Muscle of arm (tissue), 12 donors: ENCODE measurements around the gene DDX54. TPM values are rescaled to one million over a fixed set of nuclear protein-coding genes. Genes with fewer than 3 reads are reported as not detected.

Source experiments
- DNase-seq: peaks from one replicate; pipeline ENCODE4 v3.0.0-alpha.2; 2013
- polyA plus RNA-seq, 12 donors: library from polyadenylated mRNA; unstranded; fragments of 120-200 nt; gene quantifications; one replicate each; pipeline ENCODE4 v1.2.1, GENCODE V29; 2013; ENCODE audit not compliant: insufficient read length in 12 of 12

Gene DDX54
- polyA plus RNA-seq, 12 donors = 37.7 to 70.6 (median 52.6) TPM; not detected in 1

DNA sequence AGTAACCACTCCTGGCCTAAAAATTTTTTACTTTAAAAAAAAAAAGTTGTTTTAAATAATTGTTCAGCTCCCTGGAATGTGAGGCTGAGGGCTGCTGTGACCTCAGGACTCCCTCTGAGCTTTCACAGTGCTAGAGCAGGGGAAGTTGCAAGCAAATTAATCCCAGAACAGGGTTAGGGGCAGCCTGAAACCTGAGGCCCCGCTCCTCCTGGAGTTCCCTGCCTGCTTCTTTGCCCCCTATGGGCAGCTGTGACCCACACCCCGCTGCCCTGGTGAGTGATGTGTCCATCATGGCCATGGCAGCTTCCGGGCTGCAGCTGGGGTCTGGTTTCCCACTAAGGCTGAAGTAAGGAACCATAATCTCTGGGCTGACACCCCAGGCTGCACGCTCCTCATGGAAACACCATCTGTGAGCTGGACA, 9.7 kb upstream of the DDX54 start:
- DNase-seq = no peak

DNA sequence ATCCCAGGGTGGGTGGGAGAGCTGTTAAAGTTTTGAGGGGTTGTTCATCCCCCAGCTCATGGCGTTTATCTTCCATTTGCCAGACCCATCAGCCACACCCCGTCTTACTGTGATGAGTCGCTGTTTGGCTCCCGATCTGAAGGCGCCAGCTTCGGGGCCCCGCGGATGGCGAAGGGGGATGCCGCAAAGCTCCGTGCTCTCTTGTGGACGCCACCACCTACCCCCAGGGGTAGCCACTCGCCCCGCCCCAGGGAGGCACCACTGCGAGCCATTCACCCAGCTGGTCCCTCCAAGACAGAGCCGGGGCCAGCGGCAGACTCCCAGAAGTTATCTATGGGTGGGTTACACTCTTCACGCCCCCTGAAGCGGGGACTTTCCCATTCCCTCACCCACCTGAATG, 5.9 kb upstream of the DDX54 start:
- DNase-seq = no peak

DNA sequence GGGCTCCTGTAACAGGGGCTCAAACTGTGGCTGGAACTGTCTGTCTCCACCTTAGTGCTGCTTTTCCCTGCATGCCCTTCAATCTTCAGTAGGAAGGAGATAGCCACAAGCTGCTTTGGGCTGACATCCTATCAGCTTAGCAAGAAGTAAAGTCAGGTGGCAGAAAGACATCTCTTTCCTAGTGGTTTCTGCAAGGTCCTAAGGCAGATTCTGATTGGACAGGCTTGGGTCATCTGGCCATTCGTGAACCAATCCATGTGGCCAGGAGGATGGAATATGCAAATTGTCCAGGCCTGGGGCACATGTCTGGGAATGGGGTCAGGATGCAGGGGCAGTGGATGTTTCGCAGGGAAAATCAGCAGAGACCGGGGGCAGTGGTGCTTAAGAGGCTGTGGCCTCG, 5.5 kb upstream of the DDX54 start:
- no peak for DNase-seq

DNA sequence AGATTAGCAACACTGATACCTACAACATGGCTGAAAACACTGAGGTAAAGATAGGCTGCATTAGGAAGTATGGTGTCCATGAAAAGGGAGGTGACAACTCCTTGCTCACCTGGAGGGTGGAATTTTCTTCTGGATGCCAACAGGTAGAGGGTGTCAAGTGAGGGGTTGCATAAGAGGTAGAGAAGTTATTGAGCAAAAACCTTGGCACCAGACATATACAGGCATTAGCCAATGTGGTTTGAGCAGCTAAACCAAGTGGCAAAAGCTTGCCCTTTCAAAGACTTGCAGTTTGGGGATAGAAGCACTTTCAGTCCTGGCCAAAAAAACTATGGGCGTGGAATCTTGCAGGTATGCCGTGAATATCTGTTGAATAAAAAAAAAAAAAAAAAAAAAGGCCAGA, 4.1 kb upstream of the DDX54 start:
- no peak for DNase-seq

DNA sequence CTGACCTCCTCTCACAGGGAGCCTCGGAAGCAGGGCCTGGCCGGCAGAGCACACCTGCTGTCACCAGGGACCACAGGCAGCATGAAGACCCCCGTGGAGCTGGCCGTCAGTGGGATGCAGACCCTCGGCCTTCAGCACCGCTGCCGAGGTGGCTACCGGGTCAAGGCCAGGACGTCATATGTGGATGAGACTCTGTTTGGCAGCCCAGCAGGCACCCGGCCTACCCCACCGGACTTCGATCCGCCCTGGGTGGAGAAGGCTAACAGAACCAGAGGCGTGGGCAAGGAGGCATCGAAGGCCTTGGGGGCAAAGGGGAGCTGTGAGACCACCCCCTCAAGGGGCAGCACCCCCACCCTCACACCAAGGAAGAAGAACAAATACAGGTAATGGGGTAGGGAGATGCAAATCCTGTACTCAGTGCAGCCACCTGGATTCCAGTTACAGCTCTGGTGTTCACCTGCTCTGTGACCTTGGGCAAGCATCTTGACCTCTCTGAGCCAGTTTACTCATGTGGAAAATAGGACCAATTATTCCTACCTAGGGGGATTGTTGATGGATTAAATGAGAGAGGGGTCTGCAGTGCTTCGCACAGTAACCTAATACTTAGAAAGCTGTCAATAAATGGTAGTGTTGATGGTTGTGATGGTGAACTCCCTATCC, 1.5 kb upstream of the DDX54 start:
- no peak for DNase-seq

DNA sequence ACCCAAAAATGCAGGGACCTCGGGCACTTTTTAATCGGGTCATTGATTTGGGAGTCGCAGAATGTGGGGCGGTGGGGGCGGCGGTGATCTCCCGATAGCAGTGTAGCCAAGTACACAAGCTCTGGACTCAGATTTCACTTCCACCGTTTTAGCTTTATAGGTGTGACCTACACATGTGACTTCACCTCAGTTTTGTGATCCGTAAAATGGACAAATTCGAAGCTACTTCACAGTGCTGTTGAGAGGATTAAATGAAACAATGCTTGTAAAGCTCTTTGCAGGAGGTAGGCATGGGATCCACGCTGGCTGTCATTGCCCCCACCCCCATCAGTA, 721 bp upstream of the DDX54 start:
- DNase-seq = no peak

DNA sequence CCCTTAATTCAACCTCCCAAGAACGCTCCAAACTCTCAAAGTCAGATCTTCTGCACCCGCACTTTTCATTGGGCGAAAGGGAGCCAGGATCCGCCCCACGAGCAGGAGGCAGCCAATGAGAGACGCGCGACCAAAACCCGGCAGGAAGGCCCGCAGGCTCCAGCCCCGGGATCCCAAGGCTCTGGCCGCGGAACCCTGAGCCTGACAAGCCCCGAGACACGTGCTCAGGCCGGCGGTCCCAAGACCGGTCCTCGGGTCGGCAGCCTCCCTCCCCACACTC, 438 bp downstream of the DDX54 start:
- DNase-seq = peak; percentile 95

DNA sequence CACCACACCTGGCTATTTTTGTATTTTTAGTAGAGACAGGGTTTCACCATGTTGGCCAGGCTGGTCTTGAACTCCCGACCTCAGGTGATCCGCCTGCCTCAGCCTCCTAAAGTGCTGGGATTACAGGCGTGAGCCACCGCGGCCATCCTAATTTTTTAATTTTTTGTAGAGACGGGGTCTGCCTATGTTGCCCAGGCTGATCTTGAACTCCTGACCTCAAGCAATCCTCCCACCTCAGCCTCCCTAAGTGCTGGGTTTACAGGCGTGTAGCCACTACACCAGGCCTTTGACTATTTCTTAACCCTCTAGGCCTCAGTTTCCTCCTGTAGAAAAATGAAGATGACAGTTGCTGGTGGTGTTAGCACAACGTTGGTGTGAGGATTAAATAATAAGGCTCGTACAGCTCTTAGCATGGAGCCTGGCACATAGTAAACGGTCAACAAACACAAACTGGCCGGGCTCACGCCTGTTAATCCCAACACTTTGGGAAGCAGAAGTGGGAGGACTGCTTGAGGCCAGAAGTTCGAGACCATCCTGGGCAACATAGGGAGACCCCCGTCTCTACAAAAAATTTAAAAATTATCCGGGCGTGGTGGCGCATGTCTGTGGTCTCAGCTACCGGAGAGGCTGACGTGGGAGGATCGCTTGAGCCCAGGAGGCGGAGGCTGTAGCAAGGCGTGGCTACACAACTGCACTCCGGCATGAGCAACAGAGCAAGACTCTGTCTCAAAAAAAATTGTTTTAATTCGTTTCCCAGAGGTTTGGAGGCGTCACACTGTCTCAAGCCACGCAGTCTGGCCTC, 979 bp downstream of the DDX54 start:
- DNase-seq = no peak

DNA sequence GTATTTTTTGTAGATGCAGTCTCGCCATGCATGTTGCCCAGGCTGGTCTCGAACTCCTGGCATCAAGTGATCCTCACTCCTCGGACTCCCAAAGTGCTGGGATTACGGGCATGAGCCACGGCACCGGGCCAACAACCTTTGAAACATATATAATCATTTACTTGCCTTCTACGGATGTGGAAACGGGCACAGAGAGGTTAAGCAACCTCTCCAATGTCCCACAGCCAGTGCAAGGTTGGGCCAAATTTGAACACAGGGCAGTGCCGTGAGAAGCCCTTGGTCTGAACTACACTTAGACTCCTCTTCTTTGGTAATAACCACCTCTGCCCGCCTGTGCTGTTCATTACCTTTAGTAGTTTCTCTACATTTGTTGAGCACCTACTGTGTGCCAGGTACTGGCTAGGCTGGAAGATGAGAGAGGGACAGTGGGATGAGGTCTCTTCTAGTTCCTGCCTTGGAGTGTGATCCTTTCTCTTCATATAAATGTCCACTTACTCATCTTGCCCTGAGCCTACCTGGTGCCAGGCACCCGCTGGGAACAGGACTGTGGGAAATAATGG, 2.2 kb downstream of the DDX54 start:
- DNase-seq = no peak

DNA sequence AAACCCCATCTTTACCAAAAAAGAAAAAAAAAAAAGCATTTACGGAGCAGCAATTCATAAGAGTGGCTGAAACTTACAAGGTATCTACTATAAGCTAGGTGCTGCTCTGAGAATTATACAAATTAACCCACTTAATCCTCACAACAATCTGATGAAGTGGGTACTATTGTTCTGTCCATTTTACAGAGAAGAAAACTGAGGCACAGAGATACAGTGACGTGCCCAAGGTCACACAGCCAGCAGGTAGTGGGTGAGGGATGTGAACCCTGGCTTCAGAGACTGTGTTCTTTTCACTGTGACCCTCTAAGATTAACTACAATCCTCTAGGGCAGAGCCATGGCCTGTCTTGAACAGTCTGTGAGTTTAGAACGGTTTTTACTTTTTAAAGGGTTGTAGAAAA, 3.3 kb downstream of the DDX54 start:
- no peak for DNase-seq

DNA sequence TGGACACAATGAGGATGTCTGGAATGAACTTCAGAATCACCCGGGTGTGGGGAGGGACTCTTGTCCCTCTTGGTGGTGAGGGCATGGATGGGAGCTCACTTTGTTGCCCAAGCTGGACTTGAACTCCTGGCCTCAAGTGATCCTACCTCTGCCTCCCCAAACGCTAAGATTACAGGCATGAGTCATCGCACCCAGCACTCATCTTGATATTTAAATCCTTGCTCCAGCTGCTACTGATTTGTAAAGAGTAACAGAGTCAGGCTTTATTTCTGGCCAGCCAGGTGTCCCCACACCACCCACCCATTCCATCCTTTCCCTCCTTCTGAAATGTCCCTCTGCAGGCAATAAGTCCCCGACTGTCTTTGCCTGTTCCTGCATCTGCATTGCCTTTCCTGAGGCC, 4.9 kb downstream of the DDX54 start:
- DNase-seq = no peak

DNA sequence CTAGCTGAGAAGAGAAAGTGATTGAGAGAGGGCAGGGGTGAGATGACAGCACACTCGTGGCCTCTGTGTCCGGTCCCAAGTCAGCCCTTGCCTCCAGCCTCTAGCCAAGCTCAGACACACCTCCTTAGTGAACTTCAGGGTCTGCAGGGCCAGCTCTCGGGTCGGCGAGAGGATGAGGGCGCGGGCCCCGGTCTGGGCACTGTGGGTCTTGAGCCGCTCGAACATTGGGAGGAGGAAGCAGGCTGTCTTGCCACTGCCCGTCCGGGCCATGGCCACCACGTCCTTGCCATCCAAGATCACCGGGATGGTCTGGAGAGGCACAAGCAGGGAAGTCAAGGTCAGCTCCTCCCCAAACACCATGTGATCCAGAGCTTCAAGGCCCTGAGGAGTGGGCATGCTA, 6.3 kb downstream of the DDX54 start:
- DNase-seq = no peak

DNA sequence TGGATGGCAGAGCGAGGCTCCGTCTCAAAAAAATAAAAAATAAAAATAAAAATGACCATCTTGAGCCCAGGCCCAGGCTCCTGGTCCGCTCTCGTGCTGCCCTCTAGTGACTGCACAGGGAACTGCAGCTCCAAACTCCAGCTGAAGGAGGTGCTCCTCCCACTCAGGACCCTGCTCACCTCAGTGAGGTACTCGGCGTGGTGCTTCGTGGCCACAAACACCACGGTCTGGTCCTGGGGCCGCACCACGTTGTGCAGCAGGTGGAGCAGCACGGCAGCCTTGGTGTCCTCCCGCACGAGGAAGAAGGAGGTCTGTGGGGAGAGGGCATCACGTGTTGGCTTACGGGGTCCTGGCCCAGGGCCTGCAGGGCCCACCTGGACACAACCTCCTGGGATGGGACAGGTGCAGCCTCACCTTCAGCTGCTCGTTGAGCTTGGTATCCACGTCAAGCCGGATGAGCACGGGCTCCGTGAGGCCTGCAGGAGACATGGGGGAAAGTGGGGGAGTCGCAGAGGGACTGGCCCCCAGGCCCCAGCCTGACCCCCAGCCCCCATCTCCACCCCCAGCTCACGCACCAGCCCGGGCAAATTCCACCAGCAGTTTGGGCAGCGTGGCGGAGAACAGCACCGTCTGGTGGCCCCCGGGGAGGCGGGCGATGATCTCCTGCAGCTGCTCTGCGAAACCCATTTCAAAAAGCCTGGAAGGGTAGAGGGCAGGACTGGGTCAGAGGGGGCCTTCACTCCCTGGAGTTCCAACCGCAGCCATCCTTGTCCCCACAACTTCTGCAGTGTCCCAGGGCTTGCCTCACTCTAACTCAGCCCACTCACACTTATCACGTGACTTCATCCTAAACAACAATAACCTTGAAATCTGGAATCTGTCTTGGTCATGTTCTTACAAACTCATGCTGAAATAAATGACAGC, 10.6 kb downstream of the DDX54 start:
- peak; percentile 73 for DNase-seq

DNA sequence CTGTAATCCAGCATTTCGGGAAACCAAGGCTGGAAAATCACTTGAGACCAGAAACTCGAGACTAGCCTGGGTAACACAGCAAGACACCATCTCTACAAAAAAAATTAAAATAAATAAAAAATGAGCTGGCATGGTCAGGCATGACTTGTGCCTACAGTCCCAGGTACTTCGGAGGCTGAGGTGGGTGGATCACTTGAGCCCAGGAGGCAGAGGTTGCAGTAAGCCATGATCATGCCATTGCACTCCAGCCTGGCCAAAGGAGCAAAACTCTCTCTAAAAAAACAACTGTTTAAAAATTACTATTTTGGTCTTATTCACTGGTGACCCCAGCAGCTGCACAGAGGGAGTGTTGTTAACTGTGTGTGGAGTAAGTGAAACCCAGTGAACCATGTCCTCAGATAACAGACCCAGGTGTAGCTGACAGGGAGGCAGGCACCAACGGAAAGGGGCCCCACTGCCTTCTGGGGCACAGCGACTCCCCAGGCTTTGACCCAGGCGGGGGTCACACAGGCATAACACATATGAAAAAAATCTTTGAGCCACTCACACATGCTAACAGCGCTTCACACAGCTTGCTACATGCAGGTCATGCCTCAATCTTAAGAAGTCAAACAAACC, 12.1 kb downstream of the DDX54 start:
- no peak for DNase-seq

DNA sequence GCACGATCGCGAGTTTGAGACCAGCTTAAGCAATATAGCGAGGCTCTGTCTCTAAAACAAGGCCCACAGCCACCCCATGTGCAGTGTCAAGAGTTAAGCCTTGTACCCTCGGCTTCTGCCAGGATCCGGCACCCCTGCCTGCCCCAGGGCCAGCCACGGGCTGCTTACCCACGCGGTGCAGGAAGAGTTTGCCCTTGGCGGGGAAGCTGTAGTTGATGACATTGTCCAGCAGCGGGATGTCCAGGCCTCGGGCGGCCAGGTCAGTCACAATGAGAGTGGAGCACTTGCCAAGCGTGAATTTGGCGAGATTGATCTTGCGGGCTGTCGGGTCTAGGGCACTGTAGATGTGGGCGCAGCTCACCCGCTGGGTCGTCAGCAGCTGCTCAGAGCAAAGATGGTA, 13.1 kb downstream of the DDX54 start:
- no peak for DNase-seq

DNA sequence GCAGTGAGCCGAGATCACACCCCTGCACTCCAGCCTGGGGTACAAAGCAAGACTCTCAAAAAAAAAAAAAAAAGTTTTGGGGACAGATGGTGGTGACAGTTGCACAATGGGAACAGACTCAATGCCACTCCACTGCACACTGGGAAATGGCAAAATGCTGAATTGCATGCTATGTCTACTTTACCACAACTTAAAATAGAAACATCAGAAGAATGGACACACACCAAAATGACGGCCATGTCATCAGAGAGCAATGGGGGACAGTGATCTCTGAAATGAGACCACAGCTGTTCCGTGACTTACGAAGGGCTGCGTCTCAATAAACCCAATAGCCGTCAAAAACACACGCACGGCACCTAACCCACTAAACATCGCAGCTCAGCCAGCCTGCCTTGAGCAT, 13.7 kb downstream of the DDX54 start:
- DNase-seq = no peak

DNA sequence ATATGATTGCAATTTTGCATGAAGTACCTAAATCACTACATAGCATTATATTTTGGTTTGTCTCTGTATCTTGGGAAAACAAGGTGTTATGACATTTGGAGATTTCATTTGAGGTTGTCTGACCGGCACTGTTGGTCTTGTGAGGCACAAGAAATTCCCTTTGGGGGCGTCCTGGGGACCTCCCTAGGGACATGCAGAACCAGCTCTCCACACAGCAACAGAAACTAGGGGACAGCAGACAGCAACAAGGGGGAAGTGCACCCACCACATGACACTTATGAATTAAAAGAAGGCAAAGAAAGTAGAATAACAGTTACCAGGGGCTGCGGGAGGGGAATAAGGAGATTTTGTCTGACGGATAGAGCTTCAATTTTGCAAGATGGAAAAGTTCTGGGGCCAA, 14.4 kb downstream of the DDX54 start:
- no peak for DNase-seq

DNA sequence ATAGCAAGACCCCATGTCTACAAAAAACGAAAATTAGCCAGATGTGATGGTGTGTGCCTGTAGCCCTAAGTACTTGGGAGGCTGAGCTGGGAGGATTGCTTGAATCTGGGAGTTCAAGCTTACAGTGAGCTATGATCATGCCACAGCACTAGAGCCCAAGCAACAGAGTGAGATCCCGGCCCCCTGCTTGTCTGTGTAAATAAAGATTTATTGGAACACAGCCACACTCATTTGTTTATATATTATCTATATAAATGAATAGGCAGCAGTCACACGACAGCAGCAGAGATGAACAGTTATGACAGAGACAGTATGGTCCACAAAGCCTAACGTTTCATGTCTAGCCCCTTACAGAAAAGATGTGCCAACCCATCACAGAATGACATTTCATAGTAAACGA, 14.8 kb downstream of the DDX54 start:
- no peak for DNase-seq

DNA sequence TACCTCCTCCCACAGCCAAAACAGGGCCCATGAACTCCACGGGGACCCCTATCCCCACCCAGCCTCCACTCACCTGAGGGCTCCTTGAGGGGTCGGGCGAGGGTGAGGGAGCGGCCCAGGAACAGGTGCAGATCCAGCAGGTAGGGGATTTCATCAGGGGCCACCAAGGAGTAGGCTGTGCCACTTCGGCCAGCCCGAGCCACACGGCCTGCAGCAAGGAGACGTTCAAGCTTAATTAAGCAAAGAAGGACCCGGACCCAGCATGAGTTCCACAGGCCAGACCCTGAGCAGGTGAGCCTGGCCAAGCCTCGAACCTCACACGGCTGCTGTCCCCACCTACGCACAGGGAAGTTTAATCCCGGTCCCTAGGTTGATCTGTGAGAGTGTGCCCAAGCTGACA, 15.6 kb downstream of the DDX54 start:
- no peak for DNase-seq

DNA sequence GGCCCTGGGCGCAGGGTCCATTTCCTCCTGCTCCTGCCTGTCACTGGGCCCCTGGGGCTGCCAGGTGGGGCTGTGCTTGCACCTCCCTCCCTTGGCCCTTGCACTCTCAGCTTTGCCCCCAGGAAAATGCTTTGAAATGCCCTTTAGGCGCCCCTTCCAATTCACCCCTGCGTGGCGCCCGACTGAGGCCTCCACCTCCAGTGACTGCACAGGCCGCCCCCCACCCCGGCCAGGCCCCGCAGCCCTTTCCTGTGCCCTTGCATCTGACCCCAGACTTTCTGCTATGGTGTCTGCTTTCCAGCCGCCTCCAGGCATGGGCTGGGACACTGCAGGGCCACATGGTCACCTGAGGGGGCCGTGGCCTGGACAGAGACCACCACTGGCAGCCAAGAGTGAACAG, 17.4 kb downstream of the DDX54 start:
- no peak for DNase-seq

DNA sequence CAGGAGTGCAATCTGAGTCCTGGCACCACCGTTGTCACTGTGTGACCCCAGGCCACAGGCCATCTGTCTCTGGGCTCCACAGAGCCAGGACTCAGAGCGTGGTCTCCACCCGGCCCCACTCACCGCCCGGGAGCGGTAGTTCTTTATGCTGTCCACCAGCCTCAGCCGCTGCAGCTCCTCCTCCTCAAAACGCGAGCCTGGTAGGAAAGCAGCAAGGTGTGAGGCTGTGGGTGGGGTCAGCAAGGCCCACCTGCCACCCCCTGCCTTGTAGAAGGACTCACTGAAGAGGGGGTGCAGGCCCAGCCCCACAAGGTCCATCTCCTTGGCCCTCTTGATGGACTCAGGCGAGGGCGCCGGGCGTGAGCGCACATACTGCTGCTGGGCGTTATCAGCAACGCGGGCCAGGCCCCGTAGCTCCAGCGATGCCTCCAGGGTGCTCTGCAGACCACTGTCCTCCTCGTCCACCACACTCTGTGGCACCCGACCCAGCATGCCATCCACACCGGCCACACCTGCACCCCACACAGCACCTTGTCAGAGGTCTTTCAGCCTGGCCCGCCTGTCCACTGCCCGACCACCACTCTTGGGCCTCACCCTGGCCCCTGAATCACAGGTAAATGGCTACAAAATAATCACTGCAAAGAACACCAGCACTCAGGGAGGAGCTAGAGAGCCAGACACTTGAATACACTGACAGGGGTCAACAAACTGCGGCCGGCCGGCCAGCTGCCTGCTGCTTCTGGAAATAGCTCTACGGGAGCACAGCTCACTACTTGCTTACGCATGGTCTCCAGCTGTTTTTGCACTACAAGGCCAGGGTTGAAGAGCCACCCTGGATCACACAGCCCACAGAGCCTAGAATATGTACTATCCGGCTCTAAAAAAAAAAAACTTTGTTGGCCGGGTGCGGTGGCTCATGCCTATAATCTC, 19.5 kb downstream of the DDX54 start:
- no peak for DNase-seq
